ENCODE results near the gene CNGB1.

DNA sequence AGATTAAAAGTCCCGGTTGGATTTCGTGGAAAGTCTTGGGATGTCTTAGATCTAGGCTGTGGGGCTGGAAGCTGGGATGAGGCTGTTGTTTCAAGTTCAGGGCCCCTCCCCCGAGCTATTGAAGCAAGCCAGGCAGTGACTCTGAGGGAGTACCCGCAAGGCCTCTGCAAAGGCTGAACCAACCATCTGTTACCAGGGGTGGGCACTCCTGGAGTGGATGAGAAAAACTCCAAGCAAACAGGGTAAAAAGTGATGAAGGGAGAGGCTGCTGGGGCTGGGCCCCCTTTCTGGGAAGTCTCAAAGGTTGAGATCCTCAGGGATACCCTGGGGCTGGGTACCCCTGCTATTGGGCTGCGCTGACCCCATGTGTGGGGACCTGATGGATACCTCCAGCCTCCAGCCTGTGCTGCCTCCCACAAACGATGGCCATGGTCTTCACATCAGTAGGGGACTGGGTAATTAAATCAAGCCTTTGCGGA lies 86.2 kb downstream of the CNGB1 start:
- TF ChIP-seq, protein P1, sequence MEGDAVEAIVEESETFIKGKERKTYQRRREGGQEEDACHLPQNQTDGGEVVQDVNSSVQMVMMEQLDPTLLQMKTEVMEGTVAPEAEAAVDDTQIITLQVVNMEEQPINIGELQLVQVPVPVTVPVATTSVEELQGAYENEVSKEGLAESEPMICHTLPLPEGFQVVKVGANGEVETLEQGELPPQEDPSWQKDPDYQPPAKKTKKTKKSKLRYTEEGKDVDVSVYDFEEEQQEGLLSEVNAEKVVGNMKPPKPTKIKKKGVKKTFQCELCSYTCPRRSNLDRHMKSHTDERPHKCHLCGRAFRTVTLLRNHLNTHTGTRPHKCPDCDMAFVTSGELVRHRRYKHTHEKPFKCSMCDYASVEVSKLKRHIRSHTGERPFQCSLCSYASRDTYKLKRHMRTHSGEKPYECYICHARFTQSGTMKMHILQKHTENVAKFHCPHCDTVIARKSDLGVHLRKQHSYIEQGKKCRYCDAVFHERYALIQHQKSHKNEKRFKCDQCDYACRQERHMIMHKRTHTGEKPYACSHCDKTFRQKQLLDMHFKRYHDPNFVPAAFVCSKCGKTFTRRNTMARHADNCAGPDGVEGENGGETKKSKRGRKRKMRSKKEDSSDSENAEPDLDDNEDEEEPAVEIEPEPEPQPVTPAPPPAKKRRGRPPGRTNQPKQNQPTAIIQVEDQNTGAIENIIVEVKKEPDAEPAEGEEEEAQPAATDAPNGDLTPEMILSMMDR (IDR thresholded peaks at IDR 0.05; ENCODE audit: low read length), result no peak
- no peak for TF ChIP-seq EZH2 (IDR thresholded peaks at IDR 0.05; ENCODE audit: borderline replicate concordance, low read length)

Measured in OCI-LY1 (cell line).